ENCODE measurements around the gene MACROD2. TPM values are rescaled to one million over a fixed set of nuclear protein-coding genes. Genes with fewer than 3 reads are reported as not detected.

The MACROD2 gene
- total RNA-seq, 1 experiment from 2014 or later = 1.6 TPM

GRCh38 chr20:15042723-15043122, 1047.4 kb downstream of the MACROD2 start:
- Mint-ChIP-seq H3K4me1 (peaks cover 0 to 3% of the 10 kb centered on the region in 2 experiments; a peak in 1 of 4 replicates), H3K4me3 (no peak overlapping the region), H3K27ac (no peak overlapping the region), H3K36me3 (ENCODE audit: insufficient read depth in 1 of 3, low read depth in 3 of 3) (no peaks in the 10 kb centered on the region), H3K27me3 (ENCODE audit: low read depth) (no peaks in the 10 kb centered on the region), H3K9me3 (no peaks in the 10 kb centered on the region)
- H4K20me1 ChIP-seq (ENCODE audit: control insufficient read depth, insufficient read depth, insufficient read length) = no peaks in the 10 kb centered on the region
- H4K5ac ChIP-seq (ENCODE audit: insufficient read length, low read depth, low read length) = no peak overlapping the region
- H3K23ac ChIP-seq (ENCODE audit: insufficient read length, low read depth, low read length) = no peak overlapping the region
- H3K56ac ChIP-seq (ENCODE audit: insufficient read length, low read depth, low read length) = no peak overlapping the region
- TF ChIP-seq CTCF (conservative IDR thresholded peaks at IDR 0.05) = no peak
- no peaks in the 10 kb centered on the region for H3K23me2 ChIP-seq (ENCODE audit: insufficient read length, low read depth, low read length, poor library complexity, severe bottlenecking)
- H3K4me1 ChIP-seq (ENCODE audit: insufficient read depth, low read length) = no peaks in the 10 kb centered on the region
- H3K18ac ChIP-seq (ENCODE audit: insufficient read length, low read depth, low read length) = no peak overlapping the region
- H3K9me3 ChIP-seq (ENCODE audit: control insufficient read depth, low read depth, low read length) = no peaks in the 10 kb centered on the region
- no peak overlapping the region for H3K14ac ChIP-seq (ENCODE audit: insufficient read depth, low read length)
- WGBS (ENCODE audit: extremely low coverage, insufficient read length, low lambda C conversion rate) = no CpG with 5 or more reads among the region's 1 CpG
- H3K27ac ChIP-seq (ENCODE audit: insufficient read length, low read depth, low read length) = no peak overlapping the region
- no peak overlapping the region for H2BK120ac ChIP-seq (ENCODE audit: low read depth, low read length, poor library complexity, severe bottlenecking)
- no peak overlapping the region for H2BK20ac ChIP-seq (ENCODE audit: low read depth, low read length, poor library complexity, severe bottlenecking)
- H3K79me1 ChIP-seq (ENCODE audit: insufficient read depth, low read depth, low read length, poor library complexity, severe bottlenecking) = no peaks in the 10 kb centered on the region
- no peak overlapping the region for H2AFZ ChIP-seq (ENCODE audit: low read length)
- H2BK5ac ChIP-seq (ENCODE audit: insufficient read length, low read length) = no peak overlapping the region
- H3K4ac ChIP-seq (ENCODE audit: low read depth, low read length) = no peak overlapping the region
- no peak for DNase-seq
- no peak overlapping the region for H4K8ac ChIP-seq (replicated peaks; ENCODE audit: insufficient read length, low read depth, low read length)
- H3K27me3 ChIP-seq (ENCODE audit: insufficient read depth, low read length) = no peaks in the 10 kb centered on the region
- no peak overlapping the region for H3T11ph ChIP-seq (ENCODE audit: low read length)
- no peak overlapping the region for H2BK12ac ChIP-seq (ENCODE audit: insufficient read length, low read depth, low read length)
- no peak overlapping the region for H2AK5ac ChIP-seq (ENCODE audit: insufficient read length, low read length)
- H3K9ac ChIP-seq (ENCODE audit: extremely low read depth, insufficient read length, low read length) = no peak overlapping the region
- no peak overlapping the region for H4K91ac ChIP-seq (ENCODE audit: insufficient read length, low read depth, low read length)
- H2BK15ac ChIP-seq (ENCODE audit: low read depth, low read length) = no peak overlapping the region
- no peak overlapping the region for H3K4me2 ChIP-seq (ENCODE audit: insufficient read depth, insufficient read length, low read length)
- no peaks in the 10 kb centered on the region for H3K79me2 ChIP-seq (ENCODE audit: insufficient read depth, low read length)

Measured in H9 (cell line).